ENCODE results near the gene ZBED4. TPM values are rescaled to one million over a fixed set of nuclear protein-coding genes. Genes with fewer than 3 reads are reported as not detected.
A peak's percentile ranks its signal among the peaks of the same experiment; 100 is the strongest.

Gene ZBED4
- total and polyA plus RNA-seq, 2 of the 13 experiments (the other 11 are each of a cell fraction or from before 2014, with no cell fraction given), result 5.4 to 9.6 TPM

- 0 out of 2 replicates have a peak, but pooled peaks have one; percentile 42 for TF ChIP-seq SOX13 (IDR thresholded peaks at IDR 0.05)
- peak in 1 of 2 experiments; percentile 84; a peak in 2 of 4 replicates for TF ChIP-seq SOX13 (CRISPR knock-in tag; conservative IDR thresholded peaks at IDR 0.05 in 1 of 2, IDR thresholded peaks at IDR 0.05 in 1 of 2)
- no peak for TF ChIP-seq MTA1 (CRISPR knock-in tag; IDR thresholded peaks at IDR 0.05; ENCODE audit: borderline replicate concordance)
- TF ChIP-seq PHF8 (CRISPR knock-in tag; IDR thresholded peaks at IDR 0.05), result peak; percentile 29; the same call in 1 of the 2 replicates
- peak; percentile 29; the same call in 1 of the 2 replicates for TF ChIP-seq TARDBP (CRISPR knock-in tag; IDR thresholded peaks at IDR 0.05)
- peak; percentile 77 for TF ChIP-seq ZNF740 (CRISPR knock-in tag; IDR thresholded peaks at IDR 0.05)
- peak; percentile 85; the same call in 1 of the 2 replicates for TF ChIP-seq ZBTB3 (CRISPR knock-in tag; IDR thresholded peaks at IDR 0.05; ENCODE audit: borderline replicate concordance, low read depth)
- TF ChIP-seq ZNF382 (CRISPR knock-in tag; IDR thresholded peaks at IDR 0.05; ENCODE audit: borderline replicate concordance), result no peak
- peak; percentile 94; the same call in 1 of the 2 replicates for TF ChIP-seq ZBED4 (CRISPR knock-in tag; IDR thresholded peaks at IDR 0.05; ENCODE audit: borderline replicate concordance)
- TF ChIP-seq ZBTB10 (CRISPR knock-in tag; IDR thresholded peaks at IDR 0.05; ENCODE audit: borderline replicate concordance), result peak; percentile 80; the same call in 1 of the 2 replicates
- peak; percentile 87 for TF ChIP-seq ZNF746 (CRISPR knock-in tag; IDR thresholded peaks at IDR 0.05)
- TF ChIP-seq NR2F1 (CRISPR knock-in tag; IDR thresholded peaks at IDR 0.05), result peak; percentile 89 to 92
- no peak for TF ChIP-seq EZH2 (conservative IDR thresholded peaks at IDR 0.05; ENCODE audit: low read depth, low read length)
- TF ChIP-seq HNF4A (CRISPR knock-in tag; IDR thresholded peaks at IDR 0.05), result peak; percentile 46
These were observed 82.7 kb downstream of the ZBED4 start (continued) for GRCh38 chr22:49936018-49936972.

Data from HepG2 (cell line).